GM23338 (cell line): ENCODE measurements around the gene ADGRB3. TPM values are rescaled to one million over a fixed set of nuclear protein-coding genes. Genes with fewer than 3 reads are reported as not detected.

Experiments
- ATAC-seq: fragments of 200-7000 bp; cut with Tn5 transposase; 3 replicates; pipeline ENCODE4 v1.9.1; 2020
- DNase-seq: peaks from one replicate; pipeline ENCODE4 v3.0.0-alpha.2; 2015; ENCODE audit warnings: low spot score
- H2AFZ ChIP-seq: fragments of 200-600 bp; sonication (generic); 2 replicates; pipeline ENCODE4 v1.8.0; 2016; ENCODE audit warnings: antibody characterized with exemption, mild to moderate bottlenecking, moderate library complexity
- H3F3A ChIP-seq: fragments of 200-600 bp; sonication (generic); replicated peaks from 2 replicates; pipeline ENCODE4 v1.8.0; 2017; ENCODE audit warnings: antibody characterized with exemption, mixed run types, low read depth
- H3K27ac ChIP-seq: fragments of 200-600 bp; sonication (generic); 2 replicates; pipeline ENCODE4 v1.6.1; 2016; ENCODE audit warnings: low read depth
- H3K27me3 ChIP-seq: fragments of 200-600 bp; sonication (generic); 2 replicates; pipeline ENCODE4 v1.8.0; 2016; ENCODE audit warnings: mild to moderate bottlenecking, mixed run types, moderate library complexity; ENCODE audit not compliant: insufficient read depth
- H3K36me3 ChIP-seq: fragments of 200-600 bp; sonication (generic); 2 replicates; pipeline ENCODE4 v1.8.0; 2016; ENCODE audit warnings: mild to moderate bottlenecking; ENCODE audit not compliant: insufficient read depth
- H3K4me1 ChIP-seq: fragments of 200-600 bp; sonication (generic); 2 replicates; pipeline ENCODE4 v1.8.0; 2016; ENCODE audit warnings: mild to moderate bottlenecking, moderate library complexity; ENCODE audit not compliant: insufficient read depth
- H3K4me2 ChIP-seq: fragments of 200-600 bp; sonication (generic); 2 replicates; pipeline ENCODE4 v1.7.1; 2017; ENCODE audit warnings: mixed run types
- H3K4me3 ChIP-seq: fragments of 200-600 bp; sonication (generic); 2 replicates; pipeline ENCODE4 v1.6.1; 2016; ENCODE audit warnings: mixed run types
- H3K79me2 ChIP-seq: fragments of 200-600 bp; sonication (generic); replicated peaks from 2 replicates; pipeline ENCODE4 v1.8.0; 2017; ENCODE audit warnings: mild to moderate bottlenecking; ENCODE audit not compliant: insufficient read depth
- H3K9me2 ChIP-seq: fragments of 200-600 bp; sonication (generic); 2 replicates; pipeline ENCODE4 v1.8.0; 2017; ENCODE audit not compliant: insufficient read depth
- H4K20me1 ChIP-seq: fragments of 200-600 bp; sonication (generic); replicated peaks from 2 replicates; pipeline ENCODE4 v1.8.0; 2017; ENCODE audit warnings: mild to moderate bottlenecking; ENCODE audit not compliant: insufficient read depth
- H3K27ac Mint-ChIP-seq: 2 replicates; pipeline ENCODE4 v1.8.0; 2020; ENCODE audit warnings: inconsistent platforms, mild to moderate bottlenecking, moderate library complexity, mixed read lengths
- H3K27me3 Mint-ChIP-seq: 3 replicates; pipeline ENCODE4 v1.8.0; 2022; ENCODE audit warnings: low read depth, mild to moderate bottlenecking, moderate library complexity, mixed read lengths, inconsistent platforms; ENCODE audit not compliant: insufficient read depth, poor library complexity
- H3K36me3 Mint-ChIP-seq: 3 replicates; pipeline ENCODE4 v1.8.0; 2021; ENCODE audit warnings: low read depth, mild to moderate bottlenecking, inconsistent platforms, moderate library complexity, mixed read lengths
- H3K4me1 Mint-ChIP-seq: 3 replicates; pipeline ENCODE4 v1.8.0; 2020; ENCODE audit warnings: mild to moderate bottlenecking, inconsistent platforms, mixed read lengths
- H3K4me3 Mint-ChIP-seq: 3 replicates; pipeline ENCODE4 v1.8.0; 2021; ENCODE audit warnings: moderate library complexity, mild to moderate bottlenecking, inconsistent platforms, mixed read lengths
- H3K9me3 Mint-ChIP-seq: 3 replicates; pipeline ENCODE4 v1.8.0; 2020; ENCODE audit warnings: moderate library complexity, mild to moderate bottlenecking, inconsistent platforms, mixed read lengths
- CREB1 ChIP-seq: fragments of 250-450 bp; sonication (Bioruptor Pico); IDR thresholded peaks from 2 replicates; pipeline ENCODE4 v1.5.0; 2020; ENCODE audit warnings: low read depth, mild to moderate bottlenecking, moderate library complexity
- CTCF ChIP-seq, 2 experiments: fragments of 200-600 bp in 1 of 2; sonication (generic) in 1 of 2; conservative IDR thresholded peaks; 2 replicates each; pipeline versions ENCODE4 v1.5.1 to v1.6.1; 2016 to 2017; ENCODE audit warnings: antibody characterized with exemption in 2 of 2, low read depth in 2 of 2, mild to moderate bottlenecking in 2 of 2, moderate library complexity in 1 of 2
- EZH2phosphoT487 ChIP-seq: fragments of 200-600 bp; sonication (generic); IDR thresholded peaks from one replicate; pipeline ENCODE4 v1.8.1; 2018; ENCODE audit warnings: antibody characterized with exemption; ENCODE audit not compliant: unreplicated experiment
- NANOG ChIP-seq: IDR thresholded peaks from 2 replicates; pipeline ENCODE4 v1.6.1; 2016; ENCODE audit warnings: antibody characterized with exemption, borderline replicate concordance
- REST ChIP-seq: IDR thresholded peaks from one replicate; pipeline ENCODE4 v1.6.1; 2018; ENCODE audit warnings: antibody characterized with exemption; ENCODE audit not compliant: unreplicated experiment
- ZNF331 ChIP-seq: fragments of 250-450 bp; sonication (Bioruptor Pico); IDR thresholded peaks from 2 replicates; pipeline ENCODE4 v1.5.0; 2020; ENCODE audit warnings: low read depth, mild to moderate bottlenecking, moderate library complexity
- ZNF462 ChIP-seq: fragments of 250-450 bp; sonication (Bioruptor Pico); IDR thresholded peaks from 2 replicates; pipeline ENCODE4 v1.5.0; 2020; ENCODE audit warnings: mild to moderate bottlenecking, moderate library complexity
- polyA plus RNA-seq: library from polyadenylated mRNA; unstranded; fragments of >200 nt; fragmentation: Nextera tagmentation; extraction: Ambion mirVana; gene quantifications from 2 replicates; pipeline ENCODE4 v1.2.1, GENCODE V29; 2016
- total RNA-seq: library from RNA; depleted of rRNA; stranded (reverse); fragments of >200 nt; shearing (Covaris generic); gene quantifications from 2 replicates; pipeline ENCODE4 v1.2.3, GENCODE V29; 2014
- TF ChIP-seq, protein P1 (sequence below): IDR thresholded peaks from 2 replicates; pipeline ENCODE4 v1.6.1; 2016; ENCODE audit warnings: antibody characterized with exemption

ADGRB3 gene
- total and polyA plus RNA-seq, 2 experiments from 2014 or later, result 0.92 to 4.0 TPM

DNA sequence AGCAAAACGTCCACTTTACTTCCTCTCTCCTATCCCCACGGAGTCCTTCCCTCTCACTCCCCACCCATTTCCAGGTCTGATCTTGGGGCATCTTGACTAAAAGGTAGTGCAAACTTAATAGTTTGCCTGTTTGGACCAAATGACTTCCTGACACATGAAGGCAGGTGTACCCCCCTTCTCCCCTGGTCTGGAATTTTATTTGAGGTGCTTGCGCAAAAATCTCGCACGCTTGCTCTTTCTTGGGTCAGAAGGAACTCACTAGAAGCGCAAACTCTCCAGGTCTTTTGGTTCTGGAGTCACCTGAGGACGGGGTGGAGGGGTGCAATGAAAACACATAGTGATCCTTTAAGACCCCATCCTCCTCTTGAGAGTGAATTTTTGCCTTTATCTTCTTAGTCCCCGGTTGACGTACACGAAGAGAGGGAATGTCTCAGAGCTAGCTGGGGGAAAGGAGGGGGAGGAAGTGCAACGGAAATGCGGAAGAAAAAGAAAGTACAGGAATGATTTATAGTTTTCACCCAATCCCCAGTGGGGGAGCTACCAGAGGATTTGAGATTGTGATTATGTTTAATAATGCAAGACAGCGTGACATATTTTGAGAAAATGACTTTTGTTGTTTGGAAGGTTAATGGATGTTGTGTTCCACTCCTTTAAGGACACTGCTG is 4.9 kb downstream of the ADGRB3 start:
- Histone ChIP-seq H3K27ac (no peak overlapping the region), H3K4me3 (peak overlapping the region; percentile 74), H3K9me2 (no peaks in the 10 kb centered on the region), H3K4me2 (peak overlapping the region; percentile 90), H2AFZ (peak overlapping the region; percentile 89), H3F3A (no peaks in the 10 kb centered on the region), H3K4me1 (peaks cover 22% of the 10 kb centered on the region), H4K20me1 (no peaks in the 10 kb centered on the region), H3K27me3 (peaks cover 41% of the 10 kb centered on the region), H3K36me3 (no peaks in the 10 kb centered on the region), H3K79me2 (no peaks in the 10 kb centered on the region; the same call in 1 of the 2 replicates)
- Mint-ChIP-seq H3K27ac (no peak overlapping the region), H3K4me3 (peak overlapping the region; percentile 80), H3K36me3 (no peaks in the 10 kb centered on the region), H3K4me1 (peaks cover 28% of the 10 kb centered on the region), H3K9me3 (no peaks in the 10 kb centered on the region), H3K27me3 (peaks cover 21% of the 10 kb centered on the region)
- TF ChIP-seq ZNF462 (no peak), CTCF (conservative IDR thresholded peaks at IDR 0.05; ENCODE audit: low read depth in 2 of 2) (no peak), ZNF331 (CRISPR knock-in tag) (no peak), NANOG (no peak), REST (no peak), CREB1 (CRISPR knock-in tag) (no peak), EZH2phosphoT487 (no peak)
- TF ChIP-seq, protein P1, sequence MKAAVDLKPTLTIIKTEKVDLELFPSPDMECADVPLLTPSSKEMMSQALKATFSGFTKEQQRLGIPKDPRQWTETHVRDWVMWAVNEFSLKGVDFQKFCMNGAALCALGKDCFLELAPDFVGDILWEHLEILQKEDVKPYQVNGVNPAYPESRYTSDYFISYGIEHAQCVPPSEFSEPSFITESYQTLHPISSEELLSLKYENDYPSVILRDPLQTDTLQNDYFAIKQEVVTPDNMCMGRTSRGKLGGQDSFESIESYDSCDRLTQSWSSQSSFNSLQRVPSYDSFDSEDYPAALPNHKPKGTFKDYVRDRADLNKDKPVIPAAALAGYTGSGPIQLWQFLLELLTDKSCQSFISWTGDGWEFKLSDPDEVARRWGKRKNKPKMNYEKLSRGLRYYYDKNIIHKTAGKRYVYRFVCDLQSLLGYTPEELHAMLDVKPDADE, result no peak
- ATAC-seq (peak; percentile 14; the same call in 1 of the 3 replicates), DNase-seq (peak; percentile 26)
